ENCODE data around the gene FAF2. TPM values are rescaled to one million over a fixed set of nuclear protein-coding genes. Genes with fewer than 3 reads are reported as not detected.

The FAF2 gene
- total RNA-seq, 2 donors from 2014 or later = 32.6 to 39.1 TPM

- ATAC-seq = peak; percentile 45
- peak; percentile 86 to 89 for DNase-seq
- intact Hi-C loops (cut with DNase I, micrococcal nuclease) = no loop called here
Observed at GRCh38 chr5:176536132-176536901, 88.1 kb downstream of the FAF2 start.

GRCh38 chr5:176536902-176537553, 88.8 kb downstream of the FAF2 start, which contains the start of gene RNF44:
TSS of gene RNF44 (minus strand) at chr5:176537402. CDS start at chr5:176532472, 4,930 bp downstream.
- intact Hi-C loops (cut with DNase I, micrococcal nuclease) = no loop called here
- DNase-seq (peak; percentile 98 to 99), ATAC-seq (peak; percentile 67)

GRCh38 chr5:176537554-176538229, 89.5 kb downstream of the FAF2 start:
- intact Hi-C loops (cut with DNase I, micrococcal nuclease) = no loop called here
- peak; percentile 66 for ATAC-seq
- peak; percentile 98 to 100 for DNase-seq

GRCh38 chr5:176538230-176538988, 90.2 kb downstream of the FAF2 start:
- ATAC-seq (no peak), DNase-seq (no peak)
- intact Hi-C loops (cut with DNase I, micrococcal nuclease) = no loop called here

GRCh38 chr5:176538989-176539384, 90.8 kb downstream of the FAF2 start:
- DNase-seq (no peak), ATAC-seq (no peak)
- intact Hi-C loops (cut with DNase I, micrococcal nuclease) = no loop called here

GRCh38 chr5:176540476-176540899, 92.3 kb downstream of the FAF2 start:
- no peak for ATAC-seq
- no peak for DNase-seq
- intact Hi-C loops (cut with DNase I, micrococcal nuclease) = no loop called here

- intact Hi-C loops (cut with DNase I, micrococcal nuclease) = no loop called here
- DNase-seq (no peak), ATAC-seq (no peak)
Observed at GRCh38 chr5:176540956-176541337, 92.8 kb downstream of the FAF2 start.

GRCh38 chr5:176541338-176542134, 93.4 kb downstream of the FAF2 start:
- peak; percentile 86 to 88 for DNase-seq
- intact Hi-C loops (cut with DNase I, micrococcal nuclease) = no loop called here
- peak; percentile 9 for ATAC-seq

- intact Hi-C loops (cut with DNase I, micrococcal nuclease) = no loop called here
Observed at GRCh38 chr5:176542135-176542595, 94.0 kb downstream of the FAF2 start.

GRCh38 chr5:176542596-176543427, 94.6 kb downstream of the FAF2 start:
- DNase-seq = peak in 1 of 2 donors; percentile 48
- ATAC-seq = no peak
- intact Hi-C loops (cut with DNase I, micrococcal nuclease) = no loop called here

More at GRCh38 chr5:176542135-176542595, 94.0 kb downstream of the FAF2 start:
- ATAC-seq (peak; percentile 7), DNase-seq (peak; percentile 77 to 84)

- ATAC-seq = peak; percentile 51
- intact Hi-C loops (cut with DNase I, micrococcal nuclease) = no loop called here
Observed at GRCh38 chr5:176543428-176544182, 95.4 kb downstream of the FAF2 start.

GRCh38 chr5:176545388-176545736, 97.2 kb downstream of the FAF2 start:
- intact Hi-C loops (cut with DNase I, micrococcal nuclease) = no loop called here
- DNase-seq = no peak

More at GRCh38 chr5:176543428-176544182, 95.4 kb downstream of the FAF2 start:
- DNase-seq = peak; percentile 80 to 91

GRCh38 chr5:176545737-176546509, 97.7 kb downstream of the FAF2 start:
- peak; percentile 83 to 92 for DNase-seq
- ATAC-seq = peak; percentile 55
- intact Hi-C loops (cut with DNase I, micrococcal nuclease) = no loop called here

More at GRCh38 chr5:176545388-176545736, 97.2 kb downstream of the FAF2 start:
- ATAC-seq = no peak

- ATAC-seq = peak; percentile 43
- intact Hi-C loops (cut with DNase I, micrococcal nuclease) = no loop called here
- DNase-seq = peak; percentile 68 to 84
Observed at GRCh38 chr5:176547802-176548201, 99.6 kb downstream of the FAF2 start.

- DNase-seq = peak; percentile 66 to 71
- intact Hi-C loops (cut with DNase I, micrococcal nuclease) = no loop called here
- ATAC-seq = peak; percentile 42
Observed at GRCh38 chr5:176548967-176549444, 100.8 kb downstream of the FAF2 start, which contains the start of gene CDHR2. TSS of gene CDHR2 (plus strand) at chr5:176549342. CDS start at chr5:176565353, 16,011 bp downstream.
